Measurements from ENCODE around the gene MTARC1.

MTARC1 gene

DNA sequence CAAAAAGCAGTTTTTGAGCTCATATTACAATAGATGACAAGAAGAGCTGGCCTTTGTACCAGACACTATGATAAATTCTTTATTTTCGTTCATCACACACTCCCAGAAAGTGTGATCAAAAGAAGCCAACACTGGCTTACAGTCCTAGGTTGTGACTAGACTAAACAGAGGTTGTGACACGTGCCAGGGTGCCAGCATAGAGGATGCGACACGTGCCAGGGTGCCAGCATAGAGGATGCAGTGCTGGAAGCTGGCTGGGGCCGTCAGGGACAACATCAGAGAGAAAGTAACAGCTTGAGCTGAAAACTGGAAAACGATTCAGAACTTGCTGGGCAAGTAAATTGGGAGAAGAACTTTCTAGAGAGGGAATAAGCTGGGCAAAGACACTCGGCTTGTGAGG lies 2.2 kb downstream of the MTARC1 start:
- no peak for TF ChIP-seq CTCF (IDR thresholded peaks at IDR 0.05; ENCODE audit: control insufficient read depth, insufficient read depth, low read depth, low read length, missing control alignments)
- DNase-seq (ENCODE audit: low read depth): no peak

DNA sequence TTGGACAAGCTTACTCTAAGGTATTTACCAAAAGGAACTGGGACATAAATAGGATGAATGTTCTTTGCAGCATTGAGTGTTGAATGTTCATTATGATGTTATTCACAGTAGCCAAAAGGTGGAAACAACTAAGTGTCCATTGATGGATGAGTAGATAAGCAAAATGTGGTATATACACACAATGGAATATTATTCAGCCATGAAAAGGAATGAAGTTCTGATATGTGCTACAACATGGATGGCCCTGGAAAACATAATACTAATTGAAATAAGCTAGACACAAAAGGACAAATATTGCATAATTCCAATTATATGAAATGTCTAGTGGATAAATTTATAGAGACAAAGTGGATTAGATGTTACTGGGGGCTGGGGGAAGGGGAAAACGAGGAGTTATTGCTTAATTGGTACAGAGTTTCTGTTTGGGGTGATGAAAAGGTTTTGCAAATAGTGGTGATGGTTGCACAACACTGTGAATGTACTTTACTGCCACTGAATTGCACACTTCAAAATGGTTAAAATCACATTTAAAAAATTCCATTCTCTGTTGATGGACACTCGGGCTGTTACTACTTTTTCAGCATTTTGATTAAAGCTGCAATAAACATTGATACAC lies 2.9 kb downstream of the MTARC1 start:
- peak; percentile 5 for DNase-seq (ENCODE audit: low read depth)
- no peak for TF ChIP-seq CTCF (IDR thresholded peaks at IDR 0.05; ENCODE audit: control insufficient read depth, insufficient read depth, low read depth, low read length, missing control alignments)

More for the DNA sequence above, 2.2 kb downstream of the MTARC1 start:
- no peak overlapping the region for H3K4me3 ChIP-seq (ENCODE audit: control insufficient read depth, low read depth, low read length)

GRCh38 chr1:220791285-220791684 lies 4.6 kb downstream of the MTARC1 start:
- DNase-seq (ENCODE audit: low read depth): no peak
- H3K4me3 ChIP-seq (ENCODE audit: control insufficient read depth, low read depth, low read length): no peak overlapping the region
- no peak for TF ChIP-seq CTCF (IDR thresholded peaks at IDR 0.05; ENCODE audit: control insufficient read depth, insufficient read depth, low read depth, low read length, missing control alignments)

More for the DNA sequence above, 2.9 kb downstream of the MTARC1 start:
- no peak overlapping the region for H3K4me3 ChIP-seq (ENCODE audit: control insufficient read depth, low read depth, low read length)

DNA sequence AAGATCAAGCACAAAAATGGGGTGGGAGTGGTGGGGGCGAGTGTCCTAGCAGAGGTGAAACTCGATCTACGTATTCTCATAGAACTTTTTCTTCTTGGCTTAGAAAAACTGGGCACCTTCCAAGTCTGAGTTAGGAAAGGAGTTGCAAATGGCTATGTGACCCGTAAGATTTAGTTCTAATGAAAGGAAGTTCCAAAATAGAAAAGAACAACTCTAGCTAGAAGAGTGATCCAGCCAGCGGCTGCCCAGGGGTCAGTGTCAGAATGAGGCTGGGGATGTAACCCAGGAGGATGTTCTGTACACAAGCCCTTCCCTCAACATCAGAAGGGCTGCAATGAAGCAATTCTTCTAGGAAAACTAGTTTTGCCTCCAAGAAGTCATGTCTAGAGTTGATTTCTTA lies 5.2 kb downstream of the MTARC1 start:
- H3K4me3 ChIP-seq (ENCODE audit: control insufficient read depth, low read depth, low read length): no peak overlapping the region
- no peak for DNase-seq (ENCODE audit: low read depth)
- TF ChIP-seq CTCF (IDR thresholded peaks at IDR 0.05; ENCODE audit: control insufficient read depth, insufficient read depth, low read depth, low read length, missing control alignments): no peak

DNA sequence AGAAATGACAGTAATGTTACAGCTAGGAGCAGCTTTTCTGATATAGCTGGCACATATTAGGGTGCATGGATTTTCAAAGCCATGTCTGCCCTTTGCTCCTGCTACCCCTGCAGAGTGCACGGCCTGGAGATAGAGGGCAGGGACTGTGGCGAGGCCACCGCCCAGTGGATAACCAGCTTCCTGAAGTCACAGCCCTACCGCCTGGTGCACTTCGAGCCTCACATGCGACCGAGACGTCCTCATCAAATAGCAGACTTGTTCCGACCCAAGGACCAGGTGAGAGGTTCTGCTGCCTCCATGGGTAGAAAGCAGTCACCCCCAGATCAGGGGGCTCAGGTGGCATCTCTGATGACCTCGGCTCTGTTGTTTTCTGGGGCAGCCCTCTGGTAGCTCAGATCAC lies 9.8 kb downstream of the MTARC1 start:
- TF ChIP-seq CTCF (IDR thresholded peaks at IDR 0.05; ENCODE audit: control insufficient read depth, insufficient read depth, low read depth, low read length, missing control alignments): no peak
- no peak overlapping the region for H3K4me3 ChIP-seq (ENCODE audit: control insufficient read depth, low read depth, low read length)
- no peak for DNase-seq (ENCODE audit: low read depth)

GRCh38 chr1:220797044-220797443 lies 10.3 kb downstream of the MTARC1 start:
- no peak for DNase-seq (ENCODE audit: low read depth)
- no peak overlapping the region for H3K4me3 ChIP-seq (ENCODE audit: control insufficient read depth, low read depth, low read length)
- TF ChIP-seq CTCF (IDR thresholded peaks at IDR 0.05; ENCODE audit: control insufficient read depth, insufficient read depth, low read depth, low read length, missing control alignments): no peak
